ENCODE results near the gene NUDT6.
"Not testable (repeated sequence)": the region's sequence is repeated elsewhere in the genome, so short reads cannot be mapped to it uniquely, and the experiment has no call there.

Gene NUDT6

GRCh38 chr4:122873821-122874593 lies 48.4 kb downstream of the NUDT6 start:
- no peak for DNase-seq

- DNase-seq: no peak
Observed at GRCh38 chr4:122873146-122873545, 49.3 kb downstream of the NUDT6 start.

GRCh38 chr4:122868235-122868634 lies 54.2 kb downstream of the NUDT6 start:
- not testable (repeated sequence) for DNase-seq

- no peak for DNase-seq
Observed at GRCh38 chr4:122865425-122865824, 57.0 kb downstream of the NUDT6 start.

- DNase-seq: no peak
Observed at GRCh38 chr4:122863639-122864038, 58.8 kb downstream of the NUDT6 start.

- DNase-seq: no peak
Observed at GRCh38 chr4:122861172-122861943, 61.0 kb downstream of the NUDT6 start.

GRCh38 chr4:122858705-122859104 lies 63.7 kb downstream of the NUDT6 start:
- DNase-seq: no peak

GRCh38 chr4:122857160-122857559 lies 65.2 kb downstream of the NUDT6 start:
- DNase-seq: no peak

GRCh38 chr4:122855353-122855890 lies 67.0 kb downstream of the NUDT6 start:
- no peak for DNase-seq

- no peak for DNase-seq
Observed at GRCh38 chr4:122854447-122855352, 67.7 kb downstream of the NUDT6 start.

- no peak for DNase-seq
Observed at GRCh38 chr4:122851568-122851967, 70.8 kb downstream of the NUDT6 start.

GRCh38 chr4:122849789-122850188 lies 72.6 kb downstream of the NUDT6 start:
- not testable (repeated sequence) for DNase-seq

- no peak for DNase-seq
Observed at GRCh38 chr4:122847931-122848330, 74.5 kb downstream of the NUDT6 start.

GRCh38 chr4:122845760-122846159 lies 76.6 kb downstream of the NUDT6 start:
- no peak for DNase-seq

GRCh38 chr4:122845066-122845465 lies 77.3 kb downstream of the NUDT6 start:
- no peak for DNase-seq

- not testable (repeated sequence) for DNase-seq
Observed at GRCh38 chr4:122844391-122844790, 78.0 kb downstream of the NUDT6 start.

- DNase-seq: no peak
Observed at GRCh38 chr4:122842984-122843531, 79.3 kb downstream of the NUDT6 start.
